ENCODE results near the gene CEP19. TPM values are rescaled to one million over a fixed set of nuclear protein-coding genes. Genes with fewer than 3 reads are reported as not detected.

The CEP19 gene
- total RNA-seq, 1 experiment from 2014 or later: 2.6 TPM

Small RNA genes lying within 50 kb of the gene (small RNA-seq; reads per million reads assigned to genes)
- gene RNU4-89P (not detected), gene RNU6-646P (not detected)

Other genes starting within 250 kb of the CEP19 start
- 35.4 and 42.8 TPM in 2 replicates for gene RNF168, start 208.5 kb downstream of the CEP19 start, total RNA-seq (2014; rRNA removed; shearing (Covaris generic); ENCODE audit: low replicate concordance)
- gene SMCO1, start 196.9 kb downstream of the CEP19 start, total RNA-seq (2014; rRNA removed; shearing (Covaris generic); ENCODE audit: low replicate concordance): not detected in 2 replicates
- 7.0 and 9.2 TPM in 2 replicates for gene WDR53, start 143.7 kb downstream of the CEP19 start, total RNA-seq (2014; rRNA removed; shearing (Covaris generic); ENCODE audit: low replicate concordance)
- gene FBXO45, start 143.6 kb downstream of the CEP19 start, total RNA-seq (2014; rRNA removed; shearing (Covaris generic); ENCODE audit: low replicate concordance): 14.4 and 15.2 TPM in 2 replicates
- 0.52 and 1.0 TPM in 2 replicates for gene NRROS, start 72.6 kb downstream of the CEP19 start, total RNA-seq (2014; rRNA removed; shearing (Covaris generic); ENCODE audit: low replicate concordance)
- gene PIGX, start 127 bp upstream of the CEP19 start, total RNA-seq (2014; rRNA removed; shearing (Covaris generic); ENCODE audit: low replicate concordance): 51.3 and 55.6 TPM in 2 replicates
- gene PAK2, start 27.6 kb upstream of the CEP19 start, total RNA-seq (2014; rRNA removed; shearing (Covaris generic); ENCODE audit: low replicate concordance): 87.0 and 102 TPM in 2 replicates
- gene SENP5, start 155.7 kb upstream of the CEP19 start, total RNA-seq (2014; rRNA removed; shearing (Covaris generic); ENCODE audit: low replicate concordance): 53.8 and 73.3 TPM in 2 replicates
- 73.0 and 81.8 TPM in 2 replicates for gene NCBP2, start 230.3 kb upstream of the CEP19 start, total RNA-seq (2014; rRNA removed; shearing (Covaris generic); ENCODE audit: low replicate concordance)

All from Karpas-422 (cell line).